CD4-positive, alpha-beta T cell treated with Interleukin-17A for 1 hour (primary cell): ENCODE results near the gene NASP.

ENCODE experiments used
- DNase-seq: peaks from one replicate; pipeline ENCODE4 v3.0.0-alpha.2; 2020

Gene NASP, protein sequence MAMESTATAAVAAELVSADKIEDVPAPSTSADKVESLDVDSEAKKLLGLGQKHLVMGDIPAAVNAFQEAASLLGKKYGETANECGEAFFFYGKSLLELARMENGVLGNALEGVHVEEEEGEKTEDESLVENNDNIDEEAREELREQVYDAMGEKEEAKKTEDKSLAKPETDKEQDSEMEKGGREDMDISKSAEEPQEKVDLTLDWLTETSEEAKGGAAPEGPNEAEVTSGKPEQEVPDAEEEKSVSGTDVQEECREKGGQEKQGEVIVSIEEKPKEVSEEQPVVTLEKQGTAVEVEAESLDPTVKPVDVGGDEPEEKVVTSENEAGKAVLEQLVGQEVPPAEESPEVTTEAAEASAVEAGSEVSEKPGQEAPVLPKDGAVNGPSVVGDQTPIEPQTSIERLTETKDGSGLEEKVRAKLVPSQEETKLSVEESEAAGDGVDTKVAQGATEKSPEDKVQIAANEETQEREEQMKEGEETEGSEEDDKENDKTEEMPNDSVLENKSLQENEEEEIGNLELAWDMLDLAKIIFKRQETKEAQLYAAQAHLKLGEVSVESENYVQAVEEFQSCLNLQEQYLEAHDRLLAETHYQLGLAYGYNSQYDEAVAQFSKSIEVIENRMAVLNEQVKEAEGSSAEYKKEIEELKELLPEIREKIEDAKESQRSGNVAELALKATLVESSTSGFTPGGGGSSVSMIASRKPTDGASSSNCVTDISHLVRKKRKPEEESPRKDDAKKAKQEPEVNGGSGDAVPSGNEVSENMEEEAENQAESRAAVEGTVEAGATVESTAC

DNA sequence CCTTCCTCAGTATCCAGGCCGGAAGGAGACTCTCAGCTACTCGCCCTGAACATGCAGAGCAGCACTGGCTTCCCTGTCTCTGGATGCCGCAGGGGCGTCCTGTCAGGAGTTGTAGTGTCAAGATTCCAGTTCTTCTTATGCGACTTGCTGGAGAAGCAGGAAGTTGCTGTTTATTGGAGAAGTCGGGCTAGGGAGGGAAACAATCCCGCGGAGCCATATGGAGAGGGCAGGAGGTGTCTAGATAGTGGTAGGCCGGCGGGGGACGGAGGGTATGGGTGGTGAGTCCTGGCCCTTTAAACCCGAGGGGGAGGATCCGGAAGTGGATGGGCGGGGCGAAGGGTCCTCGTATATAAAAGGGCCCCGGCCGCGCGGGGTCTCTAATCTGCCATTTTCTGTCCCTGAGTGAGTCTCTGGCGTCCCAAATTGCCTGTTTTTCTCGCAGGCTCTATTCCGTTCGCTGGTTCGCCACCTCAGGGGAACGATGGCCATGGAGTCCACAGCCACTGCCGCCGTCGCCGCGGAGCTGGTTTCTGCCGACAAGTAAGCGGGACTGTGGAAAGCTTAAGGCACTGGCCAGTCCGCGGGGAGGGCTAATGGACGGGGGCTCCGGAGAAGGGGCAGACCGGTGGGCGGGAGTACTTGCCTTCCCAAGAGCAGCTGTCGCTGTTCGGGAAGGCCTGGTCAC, at the start of gene NASP:
NASP (plus strand) TSS at position 376 of the 685 bp plus-strand sequence; CDS start at position 482, 106 bp downstream.
- DNase-seq, result peak; percentile 94

DNA sequence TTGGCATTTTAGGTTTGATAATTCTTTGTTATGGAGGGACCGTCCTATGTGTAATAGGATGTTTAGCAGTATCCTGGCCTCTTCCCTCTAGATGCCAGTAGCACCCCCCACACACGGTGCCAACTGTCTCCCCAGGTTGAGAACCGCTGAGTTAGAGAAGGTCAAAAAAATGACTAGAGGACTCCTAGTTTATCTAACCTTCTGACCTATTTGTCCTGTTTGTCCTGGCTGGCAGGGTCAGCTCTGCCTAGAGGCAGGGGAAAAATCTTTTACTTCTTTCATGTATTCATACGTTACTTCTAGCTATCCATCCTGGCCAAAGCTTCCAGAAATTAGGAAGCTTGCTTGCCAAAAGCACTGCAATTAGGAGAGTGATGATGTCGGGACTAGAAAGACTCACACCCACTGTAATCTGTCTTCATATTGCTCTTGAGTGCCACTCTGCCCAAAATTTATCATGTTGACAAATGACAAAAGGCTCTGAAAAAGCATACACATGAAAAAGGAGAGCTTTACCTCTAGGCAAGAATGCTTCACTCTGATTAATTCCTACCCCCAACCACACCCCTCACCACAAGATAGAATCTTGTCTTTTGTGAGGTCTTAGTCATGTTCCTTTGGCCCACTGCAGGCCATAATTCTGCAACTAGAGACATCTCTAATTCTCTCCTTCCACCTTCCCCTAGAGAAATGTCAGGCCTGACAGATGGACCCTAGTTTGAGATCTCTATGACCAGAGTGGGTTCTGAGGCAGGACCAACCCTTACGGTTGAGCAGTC, 47.7 kb upstream of the NASP start:
- no peak for DNase-seq

DNA sequence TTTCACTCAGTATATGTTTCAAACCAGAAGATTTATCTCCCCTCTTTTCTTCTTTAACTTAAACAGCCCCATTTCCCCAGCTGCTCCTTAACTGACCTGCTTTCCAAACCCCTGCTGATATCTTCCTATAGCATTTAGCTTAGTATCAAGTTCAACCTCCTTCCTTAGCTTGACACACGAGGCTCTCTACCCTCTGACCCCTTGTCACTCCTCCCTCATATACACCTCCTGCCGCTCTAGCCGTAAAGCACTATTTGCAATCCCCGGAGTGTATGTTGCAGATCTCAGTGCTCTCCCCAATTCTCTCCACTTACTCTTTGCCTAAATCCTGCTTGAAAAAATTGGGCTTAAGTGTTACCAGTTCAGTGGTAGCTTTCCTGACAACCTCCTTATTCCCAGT, 47.0 kb upstream of the NASP start:
- DNase-seq, result no peak

DNA sequence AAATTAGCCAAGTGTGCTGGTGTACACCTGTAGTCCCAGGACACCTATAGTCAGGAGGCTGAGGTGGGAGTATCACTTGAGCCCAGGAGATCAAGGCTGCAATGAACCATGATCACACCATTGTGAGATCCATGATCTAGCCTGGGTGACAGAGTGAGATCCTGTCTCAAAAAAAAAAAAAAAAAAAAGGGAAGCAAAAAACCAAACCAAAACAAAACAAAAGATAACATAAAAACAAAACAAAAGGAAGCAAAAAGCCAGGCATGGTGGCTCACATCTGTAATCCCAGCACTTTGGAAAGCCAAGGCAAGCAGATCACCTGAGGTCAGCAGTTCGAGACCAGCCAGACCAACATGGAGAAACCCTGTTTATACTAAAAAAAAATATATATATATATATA, 42.6 kb upstream of the NASP start:
- no peak for DNase-seq

DNA sequence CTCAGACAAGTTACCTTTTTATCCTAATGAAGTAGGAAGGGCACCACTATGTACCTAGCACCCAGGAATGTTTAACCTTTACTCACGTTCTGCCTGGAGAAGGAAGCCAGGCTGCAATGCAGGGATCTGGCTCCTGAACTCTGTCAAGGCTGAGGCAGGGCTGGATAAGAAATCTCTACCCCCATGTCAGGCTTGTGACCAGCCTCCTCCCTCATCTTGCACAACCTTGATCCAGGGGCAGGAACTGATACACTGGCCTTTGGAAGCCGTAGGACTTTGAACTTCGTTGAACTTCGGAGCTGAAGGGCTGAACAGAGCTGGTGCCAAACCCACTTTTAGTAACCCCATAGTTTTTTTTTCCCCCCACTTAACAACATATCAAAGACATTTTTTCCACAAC, 41.2 kb upstream of the NASP start:
- no peak for DNase-seq

DNA sequence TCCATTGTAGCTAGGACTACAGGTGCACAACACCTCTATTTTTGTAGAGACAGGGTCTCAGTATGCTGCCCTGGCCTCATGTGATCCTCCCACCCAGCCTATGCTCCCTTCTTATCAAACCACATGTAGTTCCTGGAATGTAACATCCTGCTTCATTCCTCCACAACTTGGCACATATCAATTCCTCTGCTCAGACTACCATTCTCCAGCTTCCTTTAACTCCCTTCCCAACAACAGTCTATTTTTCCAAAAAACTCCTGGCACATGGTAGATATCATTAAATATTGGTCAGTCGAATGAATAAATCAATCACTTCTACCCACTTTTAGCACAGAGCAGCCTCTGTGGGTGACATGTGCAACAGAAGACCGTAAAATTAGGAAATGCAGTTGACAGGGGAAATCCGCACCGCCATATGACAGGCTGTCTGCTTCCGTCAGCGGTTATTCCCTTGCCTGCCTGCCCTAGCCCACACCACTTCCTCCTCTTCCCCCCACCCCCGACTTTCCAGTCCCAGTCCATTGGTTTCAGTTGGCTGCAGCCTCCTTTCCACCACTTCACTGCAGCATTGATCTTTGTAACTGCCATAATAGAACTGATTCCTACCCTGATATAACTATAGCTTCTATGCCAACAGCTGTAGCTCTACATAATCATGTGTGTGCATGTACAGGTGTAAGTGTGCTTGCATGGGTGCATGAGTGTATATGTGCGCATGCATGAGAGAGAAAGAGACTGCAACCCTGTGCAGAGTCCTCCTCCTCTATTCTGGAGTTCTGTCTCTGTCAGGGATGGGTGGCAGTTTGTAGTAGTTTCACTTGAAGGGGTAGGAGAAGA, 40.0 kb upstream of the NASP start:
- peak; percentile 83 for DNase-seq

DNA sequence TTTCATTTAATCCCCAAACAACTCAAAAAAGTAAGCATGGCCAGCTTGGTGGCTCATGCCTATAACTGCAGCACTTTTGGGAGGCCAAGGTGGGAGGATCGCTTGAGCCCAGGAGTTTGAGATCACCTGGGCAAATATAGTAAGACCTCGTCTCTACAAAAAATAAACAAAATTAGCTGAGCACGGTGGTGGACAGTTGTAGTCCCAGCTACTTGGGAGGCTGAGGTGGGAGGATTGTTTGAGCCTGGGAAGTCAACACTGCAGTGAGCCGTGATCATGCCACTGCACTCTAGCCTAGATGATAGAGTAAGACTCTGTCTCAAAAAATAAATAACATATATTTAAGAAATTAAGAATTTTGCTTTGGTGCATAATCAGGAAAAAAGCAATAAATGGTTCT, 39.3 kb upstream of the NASP start:
- DNase-seq, result no peak

DNA sequence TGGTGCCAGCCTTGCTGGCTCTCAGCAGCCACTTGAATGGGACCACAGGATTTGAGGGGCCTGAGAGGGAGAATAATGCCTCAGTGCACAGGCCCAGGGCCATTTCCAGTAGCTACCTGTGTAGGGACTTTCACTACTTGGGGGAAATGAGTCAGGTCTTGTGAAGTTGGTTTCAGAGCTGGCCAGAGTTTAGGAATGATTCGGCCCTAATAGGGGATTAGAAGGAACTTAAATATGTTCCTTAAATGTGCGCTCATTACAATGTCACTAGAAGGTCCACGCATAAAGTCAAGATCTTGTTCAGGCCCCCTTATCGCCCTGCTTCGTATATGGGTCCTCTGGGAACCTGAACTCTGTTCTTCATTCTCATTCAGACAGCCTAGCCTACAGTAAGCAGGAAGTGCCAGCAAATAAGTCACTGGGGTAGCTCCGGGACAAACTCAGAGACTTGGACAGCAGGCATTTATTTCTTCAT, 38.8 kb upstream of the NASP start:
- DNase-seq, result no peak

DNA sequence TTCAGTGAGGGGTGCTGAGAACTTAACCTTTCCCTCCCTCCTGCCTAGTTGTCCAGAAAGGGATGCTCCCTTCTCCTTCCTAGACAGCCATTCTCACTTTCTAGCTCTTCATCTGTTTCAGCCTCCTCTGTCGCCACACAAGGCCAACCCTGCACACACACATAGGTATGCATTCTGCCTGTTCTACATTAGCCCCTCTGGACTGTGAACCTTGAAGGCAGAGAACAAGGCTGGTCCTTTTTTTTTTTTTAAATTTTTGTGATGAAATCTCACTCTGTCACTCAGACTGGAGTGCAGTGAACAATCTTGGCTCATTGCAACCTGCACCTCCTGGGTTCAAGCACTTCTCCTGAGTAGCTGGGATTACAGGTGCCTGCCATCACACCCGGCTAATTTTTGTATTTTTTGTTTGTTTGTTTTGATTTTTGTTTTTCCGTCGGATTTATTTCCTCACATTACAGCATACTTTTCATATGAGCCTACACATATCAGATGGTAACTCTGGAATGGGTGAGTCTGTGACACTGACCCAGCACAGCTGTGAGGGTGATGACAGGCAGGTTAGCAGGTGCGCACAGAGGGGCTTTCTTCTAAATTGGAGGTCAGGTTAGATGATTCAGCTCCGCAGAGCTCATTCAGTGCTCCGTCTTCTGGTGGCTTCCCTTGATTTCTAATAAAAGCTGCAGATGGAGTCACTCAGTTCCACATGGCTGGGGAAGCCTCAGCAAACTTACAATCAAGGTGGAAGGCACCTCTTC, 38.1 kb upstream of the NASP start:
- DNase-seq, result no peak

DNA sequence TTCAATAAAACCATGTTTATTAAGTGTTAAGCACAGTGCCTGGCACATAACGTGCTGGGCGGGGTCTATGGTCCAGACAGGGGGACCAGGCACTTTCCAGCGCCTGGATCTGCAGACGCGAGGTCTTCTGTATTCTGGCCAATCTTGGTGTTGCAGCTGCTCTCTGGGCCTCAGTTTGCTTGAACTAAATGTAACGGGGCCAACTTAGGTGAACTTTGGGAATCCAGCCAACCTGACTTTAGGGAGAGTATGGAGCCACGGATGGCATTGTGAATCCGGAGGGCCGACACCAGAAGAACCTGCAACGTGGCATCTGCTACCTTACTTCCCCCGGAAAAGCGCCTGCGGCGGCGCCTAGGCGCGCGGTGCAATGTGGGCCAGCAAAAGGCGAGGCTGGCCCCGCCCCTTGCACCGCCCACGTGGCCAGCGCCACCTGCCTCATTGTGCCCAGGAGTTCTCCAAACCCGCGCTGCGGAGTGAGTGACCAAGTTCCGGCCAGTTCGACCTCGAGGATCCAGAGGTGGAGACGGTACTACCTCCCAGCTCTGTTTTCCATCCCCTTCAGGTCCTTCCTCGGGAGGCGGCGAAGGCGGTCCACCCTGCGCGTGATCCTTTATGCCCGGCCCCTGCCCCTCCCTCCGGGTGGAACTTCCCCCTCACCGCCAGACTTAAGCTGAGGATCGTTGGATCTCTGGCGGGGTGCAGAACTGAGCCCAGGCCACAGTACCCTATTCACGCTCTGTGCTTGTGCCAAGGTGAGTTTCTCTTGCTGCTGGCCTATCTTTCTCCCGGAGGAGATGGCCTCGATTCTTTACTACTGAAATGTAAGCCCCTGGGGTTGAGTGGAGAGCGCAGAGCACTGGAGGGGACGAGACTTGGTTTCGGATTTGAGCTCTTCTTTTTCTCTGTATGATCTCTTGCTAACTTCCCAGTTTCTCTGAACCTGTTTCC, 33.2 kb upstream of the NASP start, which contains the start of gene AKR1A1:
AKR1A1 (plus strand) TSS at position 426 of the 951 bp plus-strand sequence. CDS start 10,969 bp downstream, outside the sequence.
- DNase-seq, result peak; percentile 85

DNA sequence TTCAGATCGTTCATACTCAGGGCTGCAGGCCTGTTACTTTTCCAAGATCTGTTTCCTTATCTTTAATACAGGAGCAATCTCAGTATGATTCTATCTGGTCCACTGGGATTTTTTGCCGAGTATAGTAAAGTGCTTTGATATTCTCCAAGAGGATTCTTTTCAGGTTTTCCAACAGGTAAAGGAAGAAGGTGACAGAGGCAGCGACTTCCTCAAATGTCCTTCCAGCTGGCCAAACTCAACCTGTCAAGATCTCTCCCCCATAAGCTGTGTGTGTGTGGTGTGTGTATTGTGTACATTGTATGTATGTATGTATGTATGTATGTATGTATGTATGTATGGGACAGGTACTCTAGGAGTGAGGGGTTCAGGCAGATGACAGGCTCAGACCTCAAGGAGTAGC, 32.2 kb upstream of the NASP start:
- DNase-seq, result no peak

DNA sequence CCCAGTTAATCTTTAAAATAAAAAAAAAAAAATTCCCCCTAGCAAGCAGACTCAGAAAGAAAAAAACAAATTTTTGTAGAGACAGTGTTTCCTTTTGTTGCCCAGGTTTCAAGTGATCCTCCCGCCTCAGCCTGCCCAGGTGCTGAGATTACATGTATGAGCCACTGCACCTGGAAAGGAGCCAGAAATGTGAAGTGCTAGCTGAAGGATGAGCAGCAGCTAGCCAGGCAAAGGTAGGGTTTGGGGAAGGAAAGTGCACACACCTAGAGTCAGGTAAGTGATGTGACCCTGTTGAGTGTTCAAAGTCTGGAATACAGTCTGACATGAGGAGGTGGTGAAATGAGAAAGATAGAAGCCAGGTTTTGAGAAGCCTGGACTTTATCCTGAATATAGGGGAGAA, 31.5 kb upstream of the NASP start:
- DNase-seq, result no peak

DNA sequence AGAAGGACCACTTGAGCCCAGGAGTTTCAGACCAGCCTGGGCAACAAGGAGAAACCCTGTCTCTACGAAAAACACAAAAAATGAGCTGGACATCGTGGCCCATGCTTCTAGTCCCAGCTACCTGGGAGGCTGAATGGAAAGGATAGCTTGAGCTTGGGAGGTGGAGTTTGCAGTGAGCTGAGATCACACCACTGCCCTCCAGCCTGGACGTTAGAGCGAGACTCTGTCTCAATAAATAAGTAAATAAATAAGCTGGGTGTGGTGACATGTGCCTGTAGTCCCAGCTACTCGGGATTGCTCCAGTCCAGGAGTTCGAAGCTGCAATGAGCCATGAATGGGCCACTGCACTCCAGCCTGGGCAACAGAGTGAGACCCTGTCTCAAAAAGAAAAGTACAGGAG, 29.6 kb upstream of the NASP start:
- DNase-seq, result no peak

DNA sequence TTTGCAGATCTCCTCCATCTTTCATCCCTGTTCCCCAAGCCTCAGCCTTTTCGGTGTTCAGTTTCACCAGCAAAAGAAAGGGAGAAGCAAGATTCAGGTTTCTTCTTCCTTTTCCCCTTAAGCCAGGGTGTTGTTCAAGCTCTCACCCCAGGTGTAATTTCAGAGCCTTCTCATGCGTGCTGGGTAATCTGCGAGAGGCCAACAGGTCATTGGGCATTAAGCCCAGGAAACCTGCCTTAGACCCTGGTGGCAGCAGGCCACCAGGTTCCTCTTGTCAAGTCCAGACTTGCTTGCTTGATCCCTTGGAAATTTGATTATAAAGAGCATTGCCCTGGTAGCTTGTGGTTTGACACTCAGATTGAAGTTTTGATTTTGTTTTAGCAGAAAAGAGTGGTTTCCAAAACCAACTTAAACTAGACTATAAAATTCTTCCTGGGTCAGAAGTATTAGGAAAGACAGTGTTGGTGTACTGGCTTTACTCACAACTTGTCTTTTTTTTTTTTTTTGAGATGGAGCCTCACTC, 26.4 kb upstream of the NASP start:
- DNase-seq, result no peak

DNA sequence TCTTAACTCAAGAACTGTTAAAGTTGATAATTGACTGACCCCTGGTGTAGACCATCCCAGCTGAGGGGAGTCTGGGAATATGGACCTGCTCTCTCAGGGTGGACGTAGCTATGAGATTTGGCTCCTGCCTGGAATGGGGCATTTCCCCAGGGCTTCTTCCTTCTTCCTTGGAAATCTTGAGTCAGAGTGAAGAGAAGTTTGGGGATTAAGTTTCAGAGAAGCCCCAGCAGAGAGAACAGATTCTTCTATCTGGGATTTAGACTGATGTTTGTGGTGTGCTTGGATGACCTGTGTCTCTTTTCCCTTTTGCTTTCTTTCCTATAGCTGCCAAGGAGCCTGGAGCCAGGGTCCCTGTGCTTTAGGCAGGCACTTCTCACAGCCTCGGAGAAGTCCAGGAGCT, 20.0 kb upstream of the NASP start:
- DNase-seq, result no peak

DNA sequence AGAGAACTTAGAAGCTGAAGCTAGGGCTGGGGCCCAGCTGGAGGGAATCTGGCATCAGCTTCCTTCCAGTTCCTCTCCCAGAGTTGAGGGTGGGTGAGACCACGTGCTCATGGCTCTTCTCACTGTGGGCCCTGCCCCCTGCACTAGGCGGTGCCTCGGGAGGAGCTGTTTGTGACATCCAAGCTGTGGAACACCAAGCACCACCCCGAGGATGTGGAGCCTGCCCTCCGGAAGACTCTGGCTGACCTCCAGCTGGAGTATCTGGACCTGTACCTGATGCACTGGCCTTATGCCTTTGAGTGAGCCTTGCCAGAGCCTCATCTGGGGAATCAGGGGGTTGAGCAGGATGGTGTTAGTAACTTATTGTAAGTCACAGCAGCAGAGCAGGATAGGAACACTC, 17.1 kb upstream of the NASP start:
- DNase-seq, result no peak

DNA sequence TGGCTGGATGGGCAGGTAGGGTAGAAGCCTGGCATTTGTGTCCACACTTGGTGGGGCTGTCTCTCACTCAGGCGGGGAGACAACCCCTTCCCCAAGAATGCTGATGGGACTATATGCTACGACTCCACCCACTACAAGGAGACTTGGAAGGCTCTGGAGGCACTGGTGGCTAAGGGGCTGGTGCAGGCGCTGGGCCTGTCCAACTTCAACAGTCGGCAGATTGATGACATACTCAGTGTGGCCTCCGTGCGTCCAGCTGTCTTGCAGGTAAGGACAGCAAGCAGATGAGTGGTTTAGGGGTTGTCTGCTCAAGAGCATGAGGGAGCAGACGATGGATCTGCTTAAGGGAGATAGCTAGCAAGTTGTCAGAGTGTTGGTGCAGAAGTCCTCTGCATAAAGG, 15.9 kb upstream of the NASP start:
- no peak for DNase-seq

DNA sequence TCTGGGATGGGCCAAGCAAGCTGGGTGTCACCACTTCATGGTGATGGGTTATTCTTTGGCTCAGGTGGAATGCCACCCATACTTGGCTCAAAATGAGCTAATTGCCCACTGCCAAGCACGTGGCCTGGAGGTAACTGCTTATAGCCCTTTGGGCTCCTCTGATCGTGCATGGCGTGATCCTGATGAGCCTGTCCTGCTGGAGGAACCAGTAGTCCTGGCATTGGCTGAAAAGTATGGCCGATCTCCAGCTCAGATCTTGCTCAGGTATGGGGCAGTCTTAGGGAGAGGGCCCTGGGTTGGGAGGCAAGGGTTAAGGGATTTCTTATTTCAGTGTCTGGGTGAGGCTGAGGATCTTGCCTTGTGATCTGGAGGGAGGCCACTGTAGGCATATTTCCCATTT, 15.4 kb upstream of the NASP start:
- no peak for DNase-seq

DNA sequence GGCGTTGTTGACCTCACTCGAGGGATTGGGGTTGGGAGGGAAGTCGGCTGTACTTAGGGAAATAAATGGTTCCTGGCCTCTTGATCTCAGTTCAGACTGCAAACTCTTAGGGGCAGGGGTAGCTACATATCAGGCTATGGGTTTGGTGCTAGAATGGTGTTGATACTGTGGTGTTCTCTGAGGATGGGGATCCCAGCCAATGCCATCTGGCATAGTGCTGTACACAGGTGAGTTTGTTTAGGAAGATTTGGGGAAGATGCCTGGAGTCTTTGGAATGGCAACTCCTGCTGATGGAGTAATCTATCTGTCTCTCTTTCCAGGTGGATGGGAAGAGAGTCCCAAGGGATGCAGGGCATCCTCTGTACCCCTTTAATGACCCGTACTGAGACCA, 14.3 kb upstream of the NASP start:
- no peak for DNase-seq
